ENCODE results near the gene DPP7.
A peak's percentile ranks its signal among the peaks of the same experiment; 100 is the strongest.
"Not testable (repeated sequence)": the region's sequence is repeated elsewhere in the genome, so short reads cannot be mapped to it uniquely, and the experiment has no call there.

DPP7 gene

DNA sequence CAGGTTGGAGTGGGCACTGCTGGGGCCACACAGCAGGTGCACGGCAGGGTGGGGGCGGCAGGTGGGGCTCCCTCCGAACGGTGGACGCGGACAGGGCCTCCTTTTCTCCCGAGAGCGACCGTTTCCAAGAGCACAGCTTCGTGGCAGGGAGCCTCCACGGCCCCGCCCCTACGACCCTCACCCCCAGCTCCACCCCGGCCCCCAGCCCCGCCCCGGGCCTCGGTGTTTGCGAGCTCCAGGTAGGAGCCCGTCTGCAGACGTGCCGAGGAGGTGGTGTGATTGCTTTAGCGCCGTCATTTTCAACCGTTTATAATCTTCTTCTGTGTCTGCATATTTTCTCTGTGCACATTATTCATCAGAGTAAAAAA, 33.2 kb upstream of the DPP7 start:
- no peak for DNase-seq

DNA sequence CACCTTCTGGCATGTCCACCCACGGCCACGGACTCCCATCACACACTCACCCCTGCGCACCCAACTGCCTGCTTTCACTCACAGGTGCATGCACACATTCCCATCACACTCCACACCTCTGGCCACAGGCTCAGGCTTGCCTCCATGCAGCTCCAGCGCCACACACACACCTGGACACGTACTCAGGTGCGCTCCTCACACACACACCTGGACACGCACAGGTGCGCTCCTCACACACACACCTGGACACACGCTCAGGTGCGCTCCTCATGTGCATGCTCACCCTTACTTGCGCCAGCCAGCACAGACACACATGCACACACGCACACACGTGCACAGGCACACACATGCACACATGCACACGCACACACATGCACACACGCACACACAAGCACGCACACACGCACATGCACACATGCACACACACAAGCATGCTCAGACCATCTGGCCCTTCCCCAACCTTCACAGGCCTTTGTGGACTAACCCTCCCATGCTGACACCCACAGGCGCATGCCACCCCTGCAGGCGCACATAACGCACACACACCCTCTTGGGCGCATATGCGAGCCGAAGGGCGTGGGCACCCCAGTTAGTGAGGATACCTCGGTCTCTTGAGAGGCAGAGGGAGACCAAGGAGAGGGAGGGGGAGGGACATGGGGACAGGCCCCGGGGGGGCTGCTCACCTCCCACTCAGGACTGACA, 32.7 kb upstream of the DPP7 start:
- DNase-seq, result no peak

GRCh38 chr9:137146527-137146918, 32.0 kb upstream of the DPP7 start:
- DNase-seq, result no peak

DNA sequence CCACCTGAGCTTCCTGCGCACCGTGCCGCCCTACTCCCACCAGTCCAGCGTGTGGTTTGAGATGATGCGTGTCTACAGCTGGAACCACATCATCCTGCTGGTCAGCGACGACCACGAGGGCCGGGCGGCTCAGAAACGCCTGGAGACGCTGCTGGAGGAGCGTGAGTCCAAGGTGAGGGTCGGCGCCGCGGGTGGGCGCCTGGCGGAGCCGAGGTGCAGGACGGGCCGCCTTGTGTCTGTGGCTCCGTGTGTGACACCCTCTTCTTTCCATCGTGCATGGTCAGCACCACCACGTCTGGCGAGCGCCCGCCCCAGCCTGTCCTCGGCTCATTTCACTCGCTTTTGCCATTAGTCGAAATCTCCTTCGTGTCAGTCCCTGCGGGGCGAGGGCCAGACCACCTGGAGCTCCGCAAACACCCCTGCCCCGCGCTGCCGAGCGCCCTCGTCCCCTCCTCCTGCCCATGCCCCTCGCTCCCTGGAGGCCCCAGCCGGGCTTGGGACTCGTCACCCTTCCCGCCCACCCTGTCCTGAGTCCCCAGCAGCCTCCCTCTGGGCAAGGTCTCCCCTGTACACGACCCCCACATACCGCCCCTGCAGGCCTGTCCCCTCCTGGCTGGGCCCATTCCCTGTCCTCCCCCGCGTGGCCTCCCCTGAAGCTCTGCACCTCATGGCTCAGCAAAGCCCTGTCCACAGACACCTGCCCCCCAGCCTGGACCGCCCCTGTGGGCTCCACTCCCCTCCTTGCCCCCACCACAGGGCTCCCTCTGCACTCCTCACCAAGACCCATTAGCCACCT, 31.4 kb upstream of the DPP7 start:
- no peak for DNase-seq

GRCh38 chr9:137143459-137143858, 28.9 kb upstream of the DPP7 start:
- DNase-seq, result no peak

GRCh38 chr9:137141976-137142936, 27.7 kb upstream of the DPP7 start:
- DNase-seq, result no peak

- no peak for DNase-seq
Measured at GRCh38 chr9:137141050-137141810, 26.7 kb upstream of the DPP7 start.

DNA sequence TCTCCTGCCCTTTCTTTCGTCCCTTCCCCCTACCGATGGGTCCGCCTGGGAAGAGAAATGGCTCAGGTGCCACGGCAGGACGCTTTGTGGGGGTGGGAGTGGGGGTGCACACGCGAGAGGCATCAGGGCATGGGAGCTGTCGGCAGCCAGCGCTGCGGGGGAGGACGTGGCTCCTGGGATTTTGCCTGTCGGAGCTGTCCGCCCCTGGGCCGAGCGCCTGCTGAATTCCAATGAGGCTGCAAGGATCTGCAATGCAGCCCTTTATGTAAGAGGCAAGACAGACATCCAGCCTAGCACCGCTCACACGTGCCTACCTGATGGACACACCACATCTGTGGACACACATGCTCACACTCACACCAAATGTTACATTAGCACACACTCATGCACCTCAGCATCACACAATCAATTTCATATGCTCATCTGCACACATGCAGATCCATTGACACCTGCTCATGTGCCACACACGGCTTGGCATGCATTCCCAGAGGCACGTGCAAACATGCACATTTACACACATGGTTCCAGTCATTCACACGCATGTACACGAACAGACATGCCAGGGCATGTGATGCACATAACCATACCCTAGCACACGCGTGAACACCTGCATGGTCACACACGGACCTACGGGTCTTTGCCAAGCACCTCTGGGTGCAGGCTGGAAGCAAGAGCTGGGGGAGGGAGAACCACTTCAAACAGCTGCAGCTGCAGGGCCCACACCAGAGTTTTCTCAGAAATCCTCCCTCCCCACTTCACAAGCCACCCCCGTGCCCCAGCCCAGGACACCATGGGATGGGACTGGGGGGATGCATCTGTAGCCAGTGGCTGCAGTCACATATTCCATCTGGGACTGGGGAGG, 25.8 kb upstream of the DPP7 start:
- DNase-seq, result no peak

GRCh38 chr9:137139468-137140150, 25.1 kb upstream of the DPP7 start:
- DNase-seq, result no peak

- no peak for DNase-seq
Measured at GRCh38 chr9:137138722-137139467, 24.4 kb upstream of the DPP7 start, which contains the start of gene GRIN1. Gene GRIN1, plus strand, starts transcription at chr9:137139154. Its CDS starts 333 bp downstream, at chr9:137139487.

GRCh38 chr9:137138058-137138721, 23.7 kb upstream of the DPP7 start:
- no peak for DNase-seq

DNA sequence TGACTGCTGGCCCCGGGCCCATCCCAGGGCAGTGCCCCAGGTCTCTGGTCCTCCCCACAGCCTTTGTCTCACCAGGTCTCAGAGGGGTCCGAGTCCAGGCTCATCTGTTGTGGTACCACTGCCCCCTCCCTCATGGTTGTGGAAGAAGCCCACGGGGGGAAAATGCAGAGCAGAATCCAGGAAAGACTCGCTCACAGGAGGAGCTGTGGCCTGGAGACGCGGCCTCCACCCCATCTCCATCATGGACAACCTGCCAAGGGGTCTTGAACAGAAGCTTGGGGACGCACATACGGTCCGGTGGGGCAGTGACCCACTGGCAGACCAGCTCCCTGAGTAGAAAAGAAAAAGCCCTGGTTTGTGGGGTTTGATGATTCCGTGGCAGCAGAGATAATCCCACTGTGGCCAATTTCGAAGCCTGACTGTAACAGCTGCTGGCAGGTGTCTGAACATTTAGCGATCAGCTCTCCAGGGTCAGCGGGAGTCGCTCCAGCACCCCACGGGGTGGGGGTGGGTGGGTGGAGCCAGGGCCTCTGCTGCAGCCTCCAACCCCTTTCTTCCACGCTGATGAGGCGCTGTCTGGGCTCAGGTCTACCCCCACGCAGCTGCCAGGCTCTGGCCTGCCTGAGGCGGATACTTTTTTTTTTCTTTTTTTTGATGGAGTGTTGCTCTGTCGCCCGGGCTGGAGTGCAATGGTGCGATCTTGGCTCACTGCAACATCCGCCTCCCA, 22.5 kb upstream of the DPP7 start:
- DNase-seq, result no peak

- no peak for DNase-seq
Measured at GRCh38 chr9:137136261-137136880, 21.8 kb upstream of the DPP7 start.

DNA sequence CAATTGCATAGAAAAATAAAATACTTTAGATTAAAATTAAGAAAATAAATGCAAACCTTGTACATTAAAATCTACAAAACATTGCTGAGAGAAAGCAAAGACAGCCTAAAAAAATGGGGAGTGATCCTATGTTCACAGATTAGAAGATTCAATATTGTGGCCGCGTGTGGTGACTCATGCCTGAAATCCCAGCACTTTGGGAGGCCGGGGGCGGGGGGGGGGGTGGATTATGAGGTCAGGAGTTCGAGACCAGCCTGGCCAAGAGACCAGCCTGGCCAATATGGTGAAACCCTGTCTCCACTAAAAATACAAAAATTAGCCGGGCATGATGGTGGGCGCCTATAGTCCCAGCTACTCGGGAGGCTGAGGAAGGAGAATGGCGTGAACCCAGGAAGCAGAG, 20.6 kb upstream of the DPP7 start:
- DNase-seq, result not testable (repeated sequence)

GRCh38 chr9:137134191-137134590, 19.7 kb upstream of the DPP7 start:
- no peak for DNase-seq

DNA sequence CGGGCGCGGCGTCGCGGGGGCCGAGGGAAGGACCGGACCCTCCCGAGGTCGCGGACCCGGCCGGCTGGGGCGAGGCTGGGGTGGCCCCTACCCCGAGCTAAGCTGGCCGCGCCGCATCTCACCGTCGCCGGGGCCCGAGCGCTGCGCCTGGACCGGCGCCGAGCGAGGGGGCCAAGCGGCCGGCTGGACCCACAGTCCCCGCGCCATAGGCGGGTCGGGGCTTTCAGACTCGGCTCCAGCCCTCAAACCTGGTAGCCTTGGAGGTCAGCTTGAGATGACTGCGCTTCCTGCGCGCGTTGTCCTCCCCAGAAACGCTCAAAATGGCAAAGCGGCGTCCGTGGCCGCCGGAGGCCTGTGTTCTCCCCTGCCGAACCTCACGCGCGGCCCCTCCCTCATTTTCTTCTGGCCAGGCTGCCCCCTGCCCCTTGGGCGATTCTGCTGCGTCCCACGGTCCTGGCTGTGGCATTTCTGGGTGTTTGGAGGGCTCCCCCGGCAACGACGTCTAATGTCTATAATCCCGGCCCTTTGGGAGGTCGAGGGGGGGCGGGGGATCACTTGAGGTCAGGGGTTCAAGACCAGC, 15.7 kb upstream of the DPP7 start:
- DNase-seq, result no peak

DNA sequence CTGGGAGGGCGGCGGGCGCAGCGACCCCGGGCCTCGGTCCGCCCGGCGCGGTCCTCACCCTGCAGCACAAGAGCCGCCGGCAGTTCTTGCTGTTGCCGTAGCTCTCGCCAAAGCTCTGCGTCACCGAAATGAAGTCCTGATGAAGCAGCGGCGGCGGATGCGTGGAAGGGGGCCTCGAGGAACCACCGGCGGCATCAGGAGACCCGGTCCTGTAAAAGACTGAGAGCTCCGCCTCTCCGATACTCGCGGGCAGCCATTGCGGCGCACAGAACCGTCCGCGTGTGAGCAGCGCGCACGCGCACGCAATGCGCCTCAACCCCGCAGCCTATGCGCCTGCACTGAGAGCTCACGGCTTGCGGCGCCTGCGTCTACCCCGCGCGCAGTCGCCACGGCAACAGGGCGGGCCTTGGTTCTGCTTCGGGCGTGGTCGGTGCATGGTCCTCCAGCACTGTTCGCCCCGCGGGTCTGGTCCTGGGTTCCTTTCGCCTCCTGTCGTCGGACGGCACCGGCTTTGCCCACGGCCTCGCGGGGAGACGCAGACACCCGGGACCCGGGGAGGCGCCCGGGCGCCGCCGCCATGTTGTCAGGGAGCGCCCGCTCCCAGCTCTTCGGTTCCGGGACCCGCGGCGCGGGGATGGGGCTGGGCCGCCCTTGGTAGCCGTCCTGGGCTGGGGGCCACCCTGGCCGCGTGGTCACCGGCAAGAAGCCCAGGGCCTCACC, 15.1 kb upstream of the DPP7 start:
- DNase-seq, result peak; percentile 91 to 94
